Inferior parietal cortex (tissue), 1 donor: ENCODE data around the gene NUP214.
A peak's percentile ranks its signal among the peaks of the same experiment; 100 is the strongest.

Experiments used
- DNase-seq: peaks from one replicate; pipeline ENCODE4 v3.0.0-alpha.2; 2016; ENCODE audit errors: extremely low spot score

NUP214 gene

GRCh38 chr9:131277287-131277909 lies 152.0 kb downstream of the NUP214 start:
- DNase-seq, result no peak

DNA sequence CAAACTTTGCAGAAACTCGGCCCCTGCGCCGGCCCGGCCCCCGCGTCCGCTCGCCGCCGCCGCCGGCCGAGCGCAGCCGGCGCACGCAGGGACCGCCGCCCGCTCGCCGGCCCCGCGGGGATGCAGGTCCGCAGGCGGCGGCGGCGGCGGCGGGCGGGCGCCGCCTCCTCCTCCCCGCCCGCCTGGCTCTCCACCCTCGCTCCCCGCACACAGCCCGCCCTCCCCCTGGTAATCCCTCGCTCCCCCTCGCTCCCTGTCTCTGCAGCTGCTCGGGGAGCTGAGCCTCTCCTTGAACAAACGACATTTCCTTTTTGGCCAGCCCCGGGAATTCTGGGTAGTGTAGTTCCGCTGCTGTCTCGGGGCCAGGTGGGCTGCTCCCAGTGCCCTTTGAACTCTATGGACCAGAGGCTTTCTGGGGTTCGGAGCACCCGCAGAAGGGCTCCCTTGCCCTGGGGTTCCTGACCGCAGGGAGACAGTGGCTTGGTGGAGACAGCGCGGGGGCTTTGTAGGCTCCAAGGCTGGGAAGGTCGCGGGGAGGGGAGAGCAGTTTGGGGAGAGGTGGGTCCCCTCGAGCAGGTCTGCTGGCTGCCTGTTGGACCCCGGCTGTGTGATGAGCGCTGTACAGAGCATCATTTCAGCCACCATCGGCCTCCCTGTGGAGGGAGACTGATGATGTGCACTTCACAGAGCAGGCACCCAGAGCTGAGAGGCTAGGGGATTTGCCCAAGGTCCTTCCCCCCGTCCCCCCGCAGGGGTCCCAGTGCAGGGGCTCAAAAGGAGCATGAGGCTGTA lies 152.7 kb downstream of the NUP214 start:
- DNase-seq, result peak; percentile 92

DNA sequence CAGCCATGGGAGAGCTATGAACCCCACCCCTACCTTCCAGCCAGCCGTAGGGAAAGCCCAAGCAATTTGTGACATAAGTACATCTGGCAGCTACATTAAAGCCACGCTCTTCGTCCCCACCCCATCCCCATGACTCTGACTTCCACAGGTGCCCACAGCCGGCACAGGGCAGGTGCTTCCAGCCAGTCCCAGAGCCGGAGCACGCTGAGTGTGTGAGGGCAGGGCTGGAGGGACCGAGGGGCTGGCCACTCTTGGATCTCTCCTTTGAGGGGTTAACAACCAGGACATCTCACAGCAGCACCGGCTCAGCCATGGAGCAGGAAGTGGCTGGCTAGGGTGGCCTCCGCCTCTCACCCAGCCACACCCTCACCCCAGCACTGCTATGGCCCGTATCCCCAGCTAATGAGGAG lies 153.3 kb downstream of the NUP214 start:
- no peak for DNase-seq

GRCh38 chr9:131279196-131279862 lies 153.9 kb downstream of the NUP214 start:
- no peak for DNase-seq

DNA sequence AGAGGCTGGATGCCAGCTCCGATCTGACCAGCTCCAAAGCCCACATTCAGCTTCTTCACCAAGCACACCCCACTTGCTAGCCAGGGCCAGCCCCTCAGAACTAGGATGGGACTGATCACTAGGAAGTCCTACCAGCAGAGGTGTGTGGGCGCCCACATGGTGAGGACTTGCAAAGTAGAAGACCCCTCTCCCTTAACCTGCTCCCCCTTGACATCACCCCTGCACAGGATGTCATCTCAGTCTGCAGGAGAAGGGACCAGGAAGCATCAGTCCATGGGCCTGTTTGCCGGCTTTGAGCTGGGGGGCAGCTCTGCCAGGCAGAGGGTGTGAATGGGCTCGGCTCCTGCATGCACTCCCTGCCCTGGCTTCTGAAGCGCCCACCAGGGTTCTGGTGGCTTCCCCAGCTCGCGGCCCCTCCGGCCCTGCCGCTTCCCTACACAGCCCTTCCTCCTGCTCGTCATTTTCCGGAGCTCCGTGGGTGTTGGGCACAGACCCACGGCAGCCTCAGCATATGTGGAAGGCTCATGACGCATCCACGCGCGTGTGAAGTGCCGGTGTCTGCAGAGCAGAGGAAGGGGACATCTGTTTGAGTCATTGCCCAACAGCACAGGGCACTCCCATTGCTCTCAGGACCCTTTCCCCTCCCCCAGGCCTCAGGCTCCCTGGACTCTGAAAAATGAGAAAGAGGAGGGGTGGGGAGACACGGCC lies 154.6 kb downstream of the NUP214 start:
- DNase-seq, result no peak

- no peak for DNase-seq
Measured at GRCh38 chr9:131280660-131281059, 155.3 kb downstream of the NUP214 start.

DNA sequence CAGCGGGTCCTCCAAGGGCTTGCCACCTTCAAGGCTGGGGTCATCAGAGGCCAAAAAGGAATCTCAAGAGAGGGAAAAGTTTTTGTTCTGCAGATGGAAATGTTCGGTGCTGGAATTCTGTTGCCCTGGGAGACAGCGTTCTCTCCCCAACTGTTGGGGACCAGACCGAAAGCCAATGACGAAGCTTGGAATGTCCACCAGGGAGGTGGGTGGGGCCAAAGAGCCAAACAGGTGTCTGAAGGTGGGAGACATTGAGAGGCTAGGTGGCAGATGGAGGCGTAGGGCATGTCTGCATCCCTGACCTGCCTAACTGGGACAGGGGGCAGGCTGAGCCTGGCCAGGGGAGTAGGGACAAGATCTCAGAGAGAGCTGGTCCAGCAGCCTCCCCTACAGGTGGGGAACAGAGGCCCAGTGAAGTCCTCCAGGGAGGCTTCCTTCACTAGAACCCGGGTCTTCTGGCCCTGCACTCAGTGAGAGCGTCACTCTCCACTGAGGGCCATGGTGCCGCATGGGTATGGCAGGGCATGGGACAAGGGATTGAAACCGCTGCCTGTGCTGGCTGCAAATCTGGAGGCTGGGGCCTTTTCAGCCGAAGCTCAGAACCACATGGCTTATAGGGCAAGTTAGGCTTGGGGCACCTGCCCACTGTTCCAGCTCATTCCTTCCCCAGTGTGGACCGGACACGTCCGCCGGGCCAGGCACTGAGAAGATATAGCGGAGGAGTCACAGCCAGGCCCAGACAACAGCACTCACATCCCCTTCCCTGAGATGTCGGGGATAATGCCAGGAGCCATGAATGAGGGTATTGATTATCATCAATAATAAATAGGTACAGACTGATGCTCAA lies 156.0 kb downstream of the NUP214 start:
- no peak for DNase-seq

DNA sequence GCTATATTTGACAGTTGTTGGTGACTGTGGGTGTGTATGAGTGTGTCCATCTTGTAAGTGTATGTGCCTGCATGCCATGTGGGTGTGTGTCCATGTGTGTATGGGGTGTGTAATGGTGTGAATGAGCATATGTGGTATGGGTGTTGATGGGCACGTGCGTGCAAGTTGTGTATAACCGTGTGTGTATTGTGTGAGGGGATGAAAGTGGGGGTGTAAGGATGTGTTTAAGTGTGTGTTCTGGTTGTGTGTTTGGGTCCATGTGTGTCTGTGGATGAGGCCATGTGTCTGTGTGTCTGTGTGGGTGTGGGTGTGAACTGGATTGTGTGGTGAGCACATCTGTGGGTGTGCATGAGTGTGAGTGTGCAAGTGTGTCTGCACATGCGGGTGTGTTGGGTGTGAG lies 156.8 kb downstream of the NUP214 start:
- no peak for DNase-seq

GRCh38 chr9:131282688-131283422 lies 157.5 kb downstream of the NUP214 start:
- DNase-seq, result no peak
